GM06990 (cell line): Measurements from ENCODE around the gene PRSS53.

Experiments
- DNase-seq: peaks from one replicate; pipeline ENCODE4 v3.0.0-alpha.2; 2011; ENCODE audit not compliant: insufficient read length; ENCODE audit errors: extremely low read depth
- H3K27me3 ChIP-seq: replicated peaks from 2 replicates; pipeline ENCODE4 v1.6.0; 2011; ENCODE audit warnings: low read length; ENCODE audit not compliant: control insufficient read depth, insufficient read depth
- H3K36me3 ChIP-seq: 2 replicates; pipeline ENCODE4 v1.5.1; 2011; ENCODE audit warnings: low read length; ENCODE audit not compliant: control insufficient read depth, insufficient read depth
- H3K4me3 ChIP-seq: replicated peaks from 2 replicates; pipeline ENCODE4 v1.5.1; 2011; ENCODE audit warnings: low read depth, mild to moderate bottlenecking, control low read depth, low read length
- CTCF ChIP-seq: IDR thresholded peaks from 2 replicates; pipeline ENCODE4 v1.5.1; 2011; ENCODE audit warnings: low read length, control low read depth, mild to moderate bottlenecking, inconsistent platforms; ENCODE audit not compliant: insufficient read depth, poor library complexity, severe bottlenecking

PRSS53 gene

GRCh38 chr16:31090540-31090939 lies 1.8 kb upstream of the PRSS53 start:
- Histone ChIP-seq H3K27me3 (no peaks in the 10 kb centered on the region), H3K36me3 (peaks cover 10% of the 10 kb centered on the region), H3K4me3 (no peak overlapping the region)
- no peak for TF ChIP-seq CTCF
- no peak for DNase-seq

GRCh38 chr16:31089199-31089598 lies 456 bp upstream of the PRSS53 start:
- Histone ChIP-seq H3K27me3 (no peaks in the 10 kb centered on the region), H3K4me3 (no peak overlapping the region), H3K36me3 (peaks cover 16% of the 10 kb centered on the region)
- DNase-seq: no peak
- TF ChIP-seq CTCF: no peak

GRCh38 chr16:31087971-31088370 lies 772 bp downstream of the PRSS53 start:
- DNase-seq: no peak
- TF ChIP-seq CTCF: no peak
- no peak overlapping the region for H3K4me3 ChIP-seq
- no peaks in the 10 kb centered on the region for H3K27me3 ChIP-seq
- peaks cover 17% of the 10 kb centered on the region for H3K36me3 ChIP-seq

GRCh38 chr16:31087481-31087880 lies 1.3 kb downstream of the PRSS53 start:
- H3K27me3 ChIP-seq: no peaks in the 10 kb centered on the region

GRCh38 chr16:31086629-31086906 lies 2.2 kb downstream of the PRSS53 start:
- Histone ChIP-seq H3K27me3 (no peaks in the 10 kb centered on the region), H3K4me3 (no peak overlapping the region), H3K36me3 (peaks cover 19% of the 10 kb centered on the region)
- no peak for DNase-seq
- no peak for TF ChIP-seq CTCF

More at GRCh38 chr16:31087481-31087880, 1.3 kb downstream of the PRSS53 start:
- Histone ChIP-seq H3K4me3 (no peak overlapping the region), H3K36me3 (peaks cover 17% of the 10 kb centered on the region)
- DNase-seq: no peak
- TF ChIP-seq CTCF: no peak

GRCh38 chr16:31085873-31086628 lies 2.7 kb downstream of the PRSS53 start:
- TF ChIP-seq CTCF: no peak
- H3K27me3 ChIP-seq: no peaks in the 10 kb centered on the region
- no peak overlapping the region for H3K4me3 ChIP-seq
- DNase-seq: no peak
- H3K36me3 ChIP-seq: peaks cover 18% of the 10 kb centered on the region
